ENCODE data around the gene MCMBP.
A peak's percentile ranks its signal among the peaks of the same experiment; 100 is the strongest.
"Not testable (repeated sequence)": the region's sequence is repeated elsewhere in the genome, so short reads cannot be mapped to it uniquely, and the experiment has no call there.

MCMBP gene

GRCh38 chr10:119883901-119884611 lies 11.4 kb upstream of the MCMBP start:
- not testable (repeated sequence) for DNase-seq (ENCODE audit: low spot score)

DNA sequence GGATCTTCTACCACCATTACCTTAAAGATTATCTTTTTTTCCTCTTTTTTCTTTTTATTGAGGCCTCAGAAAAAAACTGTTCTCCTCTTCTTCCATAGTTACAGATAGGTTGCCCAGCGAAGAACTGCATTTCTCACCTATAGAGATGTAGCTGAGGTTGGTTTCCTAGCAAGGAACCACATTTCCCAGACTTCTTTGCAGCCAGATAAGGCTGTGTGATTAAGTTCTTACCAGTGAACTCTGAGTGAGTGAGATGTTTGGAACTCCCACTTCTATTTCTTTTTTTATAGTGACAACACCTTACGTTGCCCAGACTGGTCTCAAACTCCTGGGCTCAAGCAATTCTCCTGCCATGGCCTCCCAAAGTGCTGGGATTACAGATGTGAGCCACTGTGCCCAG lies 5.9 kb upstream of the MCMBP start:
- no peak for DNase-seq (ENCODE audit: low spot score)
- no peak for TF ChIP-seq CTCF (IDR thresholded peaks at IDR 0.05; ENCODE audit: extremely low read depth, missing control alignments)

GRCh38 chr10:119872860-119873681 lies 428 bp upstream of the MCMBP start:
- DNase-seq (ENCODE audit: low spot score) = peak; percentile 95
- no peak for TF ChIP-seq CTCF (IDR thresholded peaks at IDR 0.05; ENCODE audit: extremely low read depth, missing control alignments)

DNA sequence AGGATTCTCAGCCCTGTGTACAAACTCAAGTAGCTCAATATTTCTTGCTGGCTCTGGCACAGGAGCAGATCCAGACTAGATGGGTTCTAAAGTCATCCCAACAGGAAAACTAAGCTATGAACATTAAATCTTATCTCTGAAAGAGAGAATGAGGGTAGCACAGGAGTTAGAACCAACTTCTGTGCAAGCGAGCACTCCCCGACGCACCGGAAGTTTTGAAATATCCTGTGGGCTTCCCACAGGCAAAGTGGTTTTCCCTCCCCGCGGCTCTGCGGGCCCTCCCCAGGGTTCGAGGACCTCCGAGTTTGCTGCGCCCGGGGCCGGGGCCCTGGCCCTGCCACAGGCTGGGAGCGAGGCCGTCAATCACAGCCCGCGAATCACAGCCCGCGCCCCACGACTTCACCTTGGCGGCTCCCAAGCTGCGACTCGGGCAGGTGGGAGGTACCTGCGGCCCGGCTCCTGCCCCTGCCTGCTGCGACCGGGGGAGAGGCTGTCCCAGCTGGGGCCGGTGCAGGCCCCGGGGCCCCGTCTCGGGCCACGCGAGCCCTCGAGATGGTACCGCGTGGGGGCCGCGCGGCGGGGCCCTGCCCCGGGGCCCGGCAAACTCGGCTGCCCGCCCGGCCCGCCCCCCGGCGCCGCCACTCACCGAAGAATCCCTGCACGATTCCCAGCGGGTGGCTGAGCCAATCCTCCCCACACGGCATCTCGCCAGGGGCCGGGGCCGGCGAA lies 598 bp downstream of the MCMBP start:
- DNase-seq (ENCODE audit: low spot score) = peak; percentile 63
- no peak for TF ChIP-seq CTCF (IDR thresholded peaks at IDR 0.05; ENCODE audit: extremely low read depth, missing control alignments)

GRCh38 chr10:119869398-119869797 lies 3.2 kb downstream of the MCMBP start:
- not testable (repeated sequence) for DNase-seq (ENCODE audit: low spot score)

- no peak for TF ChIP-seq CTCF (IDR thresholded peaks at IDR 0.05; ENCODE audit: extremely low read depth, missing control alignments)
- no peak for DNase-seq (ENCODE audit: low spot score)
Measured at GRCh38 chr10:119867317-119867716, 5.3 kb downstream of the MCMBP start.

DNA sequence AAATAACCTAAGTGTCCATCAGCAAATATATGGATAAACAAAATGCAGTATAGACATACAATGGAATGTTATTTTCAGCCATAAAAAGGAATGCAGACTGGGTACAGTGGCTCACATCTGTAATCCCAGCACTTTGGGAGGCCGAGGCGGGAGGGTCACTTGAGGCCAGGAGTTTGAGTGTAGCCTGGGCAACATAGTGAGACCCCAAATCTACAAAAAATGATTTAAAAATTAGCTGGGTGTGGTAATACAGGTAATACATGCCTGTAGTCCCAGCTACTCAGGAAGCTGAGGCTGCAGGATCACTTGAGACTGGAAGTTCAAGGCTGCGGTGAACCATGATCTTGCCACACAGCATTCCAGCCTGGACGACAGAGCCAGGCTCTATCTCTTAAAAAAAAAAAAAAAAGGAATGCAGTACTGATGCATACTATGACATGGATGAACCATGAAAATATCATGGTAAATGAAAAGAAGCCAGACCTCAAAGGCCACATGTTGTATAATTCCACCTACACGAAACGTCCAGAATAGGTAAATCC lies 6.9 kb downstream of the MCMBP start:
- no peak for TF ChIP-seq CTCF (IDR thresholded peaks at IDR 0.05; ENCODE audit: extremely low read depth, missing control alignments)
- no peak for DNase-seq (ENCODE audit: low spot score)

DNA sequence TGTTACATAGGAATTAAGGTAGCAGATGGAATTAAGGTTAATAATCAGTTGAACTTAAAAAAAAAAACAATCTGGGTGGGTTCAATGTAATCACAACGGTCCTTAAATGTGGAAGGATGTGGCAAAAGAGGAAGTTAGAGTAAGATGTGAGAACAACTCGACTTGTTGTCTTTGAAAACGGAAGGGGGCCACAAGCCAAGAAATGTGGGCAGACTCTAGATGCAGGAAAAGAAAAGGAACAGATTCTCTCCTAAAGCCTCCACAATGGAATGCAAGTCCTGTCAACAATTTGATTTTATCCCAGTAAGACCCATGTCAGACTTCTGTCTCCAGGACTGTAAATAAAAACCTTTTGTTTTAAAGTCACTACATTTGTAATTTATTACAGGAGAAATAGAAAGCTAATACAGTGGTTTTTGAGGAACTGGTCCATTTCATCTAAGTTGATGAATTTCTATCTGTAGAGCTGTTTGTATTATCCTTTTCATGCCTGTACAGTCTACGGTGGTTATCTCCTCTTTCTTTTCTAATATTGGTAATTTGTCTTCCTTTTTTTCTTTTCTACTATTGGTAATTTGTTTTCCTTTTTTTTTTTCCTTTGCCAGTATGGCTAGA lies 8.6 kb downstream of the MCMBP start:
- no peak for DNase-seq (ENCODE audit: low spot score)
- TF ChIP-seq CTCF (IDR thresholded peaks at IDR 0.05; ENCODE audit: extremely low read depth, missing control alignments) = no peak

All from GM20000 (cell line).